Panc1 (cell line): ENCODE results near the gene DNAJB4.

ENCODE experiments used
- POLR2AphosphoS5 ChIP-seq: IDR thresholded peaks from 2 replicates; pipeline ENCODE4 v1.6.1; 2012; ENCODE audit warnings: mild to moderate bottlenecking, low read depth, low read length, moderate library complexity
- TCF7L2 ChIP-seq: IDR thresholded peaks from 2 replicates; pipeline ENCODE4 v1.6.1; 2011; ENCODE audit warnings: mild to moderate bottlenecking, low read depth, low read length, inconsistent platforms
- TF ChIP-seq, protein P1 (sequence below): fragments of 450-650 bp; IDR thresholded peaks from 2 replicates; pipeline ENCODE4 v1.5.1; 2017; ENCODE audit warnings: mild to moderate bottlenecking
- TF ChIP-seq, protein P2 (sequence below), 2 experiments: IDR thresholded peaks; 2 replicates each; pipeline ENCODE4 v1.6.1; 2011 to 2012; ENCODE audit warnings: low read depth in 2 of 2, control low read depth in 1 of 2, low read length in 1 of 2, mild to moderate bottlenecking in 1 of 2, moderate library complexity in 1 of 2; ENCODE audit not compliant: insufficient read depth in 1 of 2

- TF ChIP-seq, protein P1, sequence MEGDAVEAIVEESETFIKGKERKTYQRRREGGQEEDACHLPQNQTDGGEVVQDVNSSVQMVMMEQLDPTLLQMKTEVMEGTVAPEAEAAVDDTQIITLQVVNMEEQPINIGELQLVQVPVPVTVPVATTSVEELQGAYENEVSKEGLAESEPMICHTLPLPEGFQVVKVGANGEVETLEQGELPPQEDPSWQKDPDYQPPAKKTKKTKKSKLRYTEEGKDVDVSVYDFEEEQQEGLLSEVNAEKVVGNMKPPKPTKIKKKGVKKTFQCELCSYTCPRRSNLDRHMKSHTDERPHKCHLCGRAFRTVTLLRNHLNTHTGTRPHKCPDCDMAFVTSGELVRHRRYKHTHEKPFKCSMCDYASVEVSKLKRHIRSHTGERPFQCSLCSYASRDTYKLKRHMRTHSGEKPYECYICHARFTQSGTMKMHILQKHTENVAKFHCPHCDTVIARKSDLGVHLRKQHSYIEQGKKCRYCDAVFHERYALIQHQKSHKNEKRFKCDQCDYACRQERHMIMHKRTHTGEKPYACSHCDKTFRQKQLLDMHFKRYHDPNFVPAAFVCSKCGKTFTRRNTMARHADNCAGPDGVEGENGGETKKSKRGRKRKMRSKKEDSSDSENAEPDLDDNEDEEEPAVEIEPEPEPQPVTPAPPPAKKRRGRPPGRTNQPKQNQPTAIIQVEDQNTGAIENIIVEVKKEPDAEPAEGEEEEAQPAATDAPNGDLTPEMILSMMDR = no peak
- TF ChIP-seq, protein P2, sequence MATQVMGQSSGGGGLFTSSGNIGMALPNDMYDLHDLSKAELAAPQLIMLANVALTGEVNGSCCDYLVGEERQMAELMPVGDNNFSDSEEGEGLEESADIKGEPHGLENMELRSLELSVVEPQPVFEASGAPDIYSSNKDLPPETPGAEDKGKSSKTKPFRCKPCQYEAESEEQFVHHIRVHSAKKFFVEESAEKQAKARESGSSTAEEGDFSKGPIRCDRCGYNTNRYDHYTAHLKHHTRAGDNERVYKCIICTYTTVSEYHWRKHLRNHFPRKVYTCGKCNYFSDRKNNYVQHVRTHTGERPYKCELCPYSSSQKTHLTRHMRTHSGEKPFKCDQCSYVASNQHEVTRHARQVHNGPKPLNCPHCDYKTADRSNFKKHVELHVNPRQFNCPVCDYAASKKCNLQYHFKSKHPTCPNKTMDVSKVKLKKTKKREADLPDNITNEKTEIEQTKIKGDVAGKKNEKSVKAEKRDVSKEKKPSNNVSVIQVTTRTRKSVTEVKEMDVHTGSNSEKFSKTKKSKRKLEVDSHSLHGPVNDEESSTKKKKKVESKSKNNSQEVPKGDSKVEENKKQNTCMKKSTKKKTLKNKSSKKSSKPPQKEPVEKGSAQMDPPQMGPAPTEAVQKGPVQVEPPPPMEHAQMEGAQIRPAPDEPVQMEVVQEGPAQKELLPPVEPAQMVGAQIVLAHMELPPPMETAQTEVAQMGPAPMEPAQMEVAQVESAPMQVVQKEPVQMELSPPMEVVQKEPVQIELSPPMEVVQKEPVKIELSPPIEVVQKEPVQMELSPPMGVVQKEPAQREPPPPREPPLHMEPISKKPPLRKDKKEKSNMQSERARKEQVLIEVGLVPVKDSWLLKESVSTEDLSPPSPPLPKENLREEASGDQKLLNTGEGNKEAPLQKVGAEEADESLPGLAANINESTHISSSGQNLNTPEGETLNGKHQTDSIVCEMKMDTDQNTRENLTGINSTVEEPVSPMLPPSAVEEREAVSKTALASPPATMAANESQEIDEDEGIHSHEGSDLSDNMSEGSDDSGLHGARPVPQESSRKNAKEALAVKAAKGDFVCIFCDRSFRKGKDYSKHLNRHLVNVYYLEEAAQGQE (IDR thresholded peaks at IDR 0.05; ENCODE audit: insufficient read depth in 1 of 2, low read depth in 2 of 2, low read length in 1 of 2) = no peak
- TF ChIP-seq POLR2AphosphoS5 = no peak
- no peak for TF ChIP-seq TCF7L2
Observed at GRCh38 chr1:78003070-78003746, 1.5 kb upstream of the DNAJB4 start.
